Measurements from ENCODE around the gene TANGO2.

Gene TANGO2

DNA sequence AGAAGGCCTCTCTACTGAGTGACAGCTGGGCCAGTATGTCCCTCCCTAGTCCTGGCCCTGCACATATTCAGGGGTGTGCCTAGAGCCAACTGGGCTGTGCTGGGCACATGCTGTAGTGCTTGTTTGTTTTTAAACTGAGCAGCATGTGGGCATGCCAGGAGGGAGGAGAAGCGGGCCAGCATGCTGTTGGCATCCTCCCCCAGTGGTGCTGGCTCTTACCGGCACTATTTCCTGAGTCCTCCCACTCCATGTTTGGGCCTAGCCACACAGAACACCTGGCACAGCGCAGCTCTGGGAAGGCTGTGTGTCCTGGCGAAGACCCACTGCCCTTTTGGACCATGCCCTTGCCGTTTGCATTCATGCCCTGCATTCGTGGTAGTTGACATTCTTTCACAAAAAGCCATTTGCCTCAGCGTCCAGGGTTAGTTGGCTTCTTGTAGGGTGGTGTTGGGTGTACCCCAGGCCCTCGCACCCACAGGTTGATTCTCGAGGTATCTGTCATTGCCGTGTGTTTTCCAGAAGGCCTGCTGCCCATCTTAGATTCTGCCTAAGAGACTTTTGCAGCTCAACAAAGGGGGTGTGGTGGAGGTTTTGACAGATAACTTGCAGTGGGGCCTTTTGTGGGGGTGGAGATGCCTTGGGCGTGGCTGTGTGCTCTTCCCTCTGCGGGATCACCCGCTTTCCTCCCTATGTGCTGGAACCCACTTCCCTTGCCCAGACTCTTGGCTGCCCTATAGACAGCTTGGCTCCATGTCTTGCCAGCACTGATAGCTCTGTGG is 72.7 kb downstream of the TANGO2 start:
- no peak overlapping the region for H2AFZ ChIP-seq (ENCODE audit: low read depth, low read length)
- H3K4me2 ChIP-seq (ENCODE audit: low read length, poor library complexity, severe bottlenecking) = no peak overlapping the region
- no peak overlapping the region for H3K9ac ChIP-seq (ENCODE audit: low read length)
- H2BK12ac ChIP-seq (ENCODE audit: low read length in 2 of 2) = no peak overlapping the region
- no peak overlapping the region for H2BK120ac ChIP-seq (ENCODE audit: low read depth, low read length)
- DNase-seq = no peak
- no peak overlapping the region for H4K91ac ChIP-seq (ENCODE audit: low read length)
- H3K27ac ChIP-seq (ENCODE audit: low read length, poor library complexity, severe bottlenecking) = no peak overlapping the region
- no peak overlapping the region for H3K4me3 ChIP-seq (ENCODE audit: insufficient read depth in 1 of 2, low read depth in 1 of 2, low read length in 2 of 2)
- H3K4ac ChIP-seq (ENCODE audit: low read depth in 1 of 2, low read length in 2 of 2) = no peak overlapping the region
- H3K14ac ChIP-seq (ENCODE audit: low read length in 2 of 2) = no peak overlapping the region
- H3K36me3 ChIP-seq (ENCODE audit: control insufficient read depth in 1 of 2, insufficient read depth in 2 of 2, low read depth in 1 of 2, low read length in 2 of 2) = peaks cover 72 to 96% of the 10 kb centered on the region in 2 experiments
- no peak overlapping the region for H2BK15ac ChIP-seq (ENCODE audit: low read depth, poor library complexity, severe bottlenecking)
- H3K27me3 ChIP-seq (ENCODE audit: control insufficient read depth in 1 of 2, insufficient read depth in 1 of 2, low read length in 2 of 2) = no peaks in the 10 kb centered on the region
- H2BK5ac ChIP-seq (ENCODE audit: low read depth, low read length, poor library complexity, severe bottlenecking) = no peak overlapping the region
- peaks cover 6% of the 10 kb centered on the region for H3K9me3 ChIP-seq (ENCODE audit: control insufficient read depth, low read length)
- H3K23ac ChIP-seq (ENCODE audit: low read length in 2 of 2) = no peak overlapping the region
- H3K4me1 ChIP-seq (ENCODE audit: control insufficient read depth, insufficient read depth, low read depth, low read length) = peaks cover 4% of the 10 kb centered on the region
- no peak overlapping the region for H2AK5ac ChIP-seq (ENCODE audit: low read length, severe bottlenecking)
- H3K79me1 ChIP-seq (replicated peaks; ENCODE audit: low read length, poor library complexity, severe bottlenecking) = peaks cover 47% of the 10 kb centered on the region
- WGBS = 97% methylated on average over 13 of the region's 13 CpGs
- H3K18ac ChIP-seq (ENCODE audit: low read depth in 1 of 2, low read length in 2 of 2) = no peak overlapping the region
- H4K8ac ChIP-seq (ENCODE audit: low read length) = no peak overlapping the region

DNA sequence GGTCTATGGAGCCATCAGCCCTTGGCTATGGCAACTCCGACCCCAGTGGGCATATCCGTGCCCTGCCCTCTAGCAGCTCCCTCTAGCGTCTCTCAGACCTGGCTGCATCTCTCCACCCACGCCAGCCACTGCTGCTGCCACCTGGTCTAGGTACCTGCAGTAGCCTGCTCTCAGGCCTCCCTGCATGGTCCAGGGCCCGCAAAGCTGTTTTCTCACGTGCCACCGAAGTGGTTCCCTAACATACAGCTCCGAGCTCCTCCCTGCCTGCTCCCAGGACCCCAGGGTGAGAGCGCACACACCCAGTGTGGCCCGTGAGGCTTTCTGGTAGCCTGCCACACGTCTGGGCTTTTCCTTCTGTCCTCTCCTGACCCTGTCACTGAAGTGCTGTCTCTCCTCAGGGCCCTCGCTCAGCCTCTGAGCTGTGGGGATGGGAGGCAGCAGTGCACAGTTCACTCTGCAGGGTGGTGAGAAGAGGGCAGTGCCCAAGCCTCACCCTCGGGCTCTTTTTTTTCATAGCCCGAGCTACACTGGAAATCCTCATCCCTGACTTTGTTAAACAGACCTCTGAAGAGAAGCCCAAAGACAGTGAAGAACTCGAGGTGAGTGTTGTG is 73.4 kb downstream of the TANGO2 start:
- Histone ChIP-seq H2AFZ (ENCODE audit: low read depth, low read length) (no peak overlapping the region), H4K91ac (ENCODE audit: low read length) (no peak overlapping the region), H3K27ac (ENCODE audit: low read length, poor library complexity, severe bottlenecking) (no peak overlapping the region), H3K18ac (ENCODE audit: low read depth in 1 of 2, low read length in 2 of 2) (no peak overlapping the region), H3K14ac (ENCODE audit: low read length in 2 of 2) (no peak overlapping the region), H2BK12ac (ENCODE audit: low read length in 2 of 2) (no peak overlapping the region), H2BK15ac (ENCODE audit: low read depth, poor library complexity, severe bottlenecking) (no peak overlapping the region), H3K4ac (ENCODE audit: low read depth in 1 of 2, low read length in 2 of 2) (no peak overlapping the region), H3K4me3 (ENCODE audit: insufficient read depth in 1 of 2, low read depth in 1 of 2, low read length in 2 of 2) (no peak overlapping the region), H3K9me3 (ENCODE audit: control insufficient read depth, low read length) (peaks cover 6% of the 10 kb centered on the region), H3K4me2 (ENCODE audit: low read length, poor library complexity, severe bottlenecking) (no peak overlapping the region), H3K36me3 (ENCODE audit: control insufficient read depth in 1 of 2, insufficient read depth in 2 of 2, low read depth in 1 of 2, low read length in 2 of 2) (peaks cover 71 to 96% of the 10 kb centered on the region in 2 experiments), H3K4me1 (ENCODE audit: control insufficient read depth, insufficient read depth, low read depth, low read length) (peaks cover 4% of the 10 kb centered on the region), H2AK5ac (ENCODE audit: low read length, severe bottlenecking) (no peak overlapping the region), H3K27me3 (ENCODE audit: control insufficient read depth in 1 of 2, insufficient read depth in 1 of 2, low read length in 2 of 2) (no peaks in the 10 kb centered on the region), H3K23ac (ENCODE audit: low read length in 2 of 2) (no peak overlapping the region), H3K9ac (ENCODE audit: low read length) (no peak overlapping the region), H3K79me1 (replicated peaks; ENCODE audit: low read length, poor library complexity, severe bottlenecking) (peaks cover 51% of the 10 kb centered on the region), H4K8ac (ENCODE audit: low read length) (no peak overlapping the region), H2BK120ac (ENCODE audit: low read depth, low read length) (no peak overlapping the region), H2BK5ac (ENCODE audit: low read depth, low read length, poor library complexity, severe bottlenecking) (no peak overlapping the region)
- DNase-seq = no peak
- WGBS = 97% methylated on average over 15 of the region's 15 CpGs

DNA sequence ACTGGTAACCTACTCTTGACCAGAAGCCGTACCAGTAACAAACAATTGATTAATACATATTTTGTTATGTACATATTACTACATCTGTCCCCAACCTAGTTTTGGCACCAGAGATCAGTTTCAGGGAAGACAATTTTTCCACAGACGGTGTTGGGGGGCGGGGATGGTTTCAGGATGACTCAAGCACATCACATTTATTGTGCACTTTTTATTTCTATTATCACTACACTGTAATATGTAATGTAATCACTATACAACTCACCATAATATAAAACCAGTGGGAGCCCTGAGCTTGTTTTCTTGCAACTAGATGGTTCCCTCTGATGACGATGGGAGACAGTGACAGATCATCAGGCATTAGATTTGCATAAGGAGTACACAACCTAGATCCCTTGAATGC is 74.6 kb downstream of the TANGO2 start:
- Histone ChIP-seq H3K4me2 (ENCODE audit: low read length, poor library complexity, severe bottlenecking) (no peak overlapping the region), H3K27ac (ENCODE audit: low read length, poor library complexity, severe bottlenecking) (no peak overlapping the region), H2AFZ (ENCODE audit: low read depth, low read length) (no peak overlapping the region), H2BK5ac (ENCODE audit: low read depth, low read length, poor library complexity, severe bottlenecking) (no peak overlapping the region), H3K36me3 (ENCODE audit: control insufficient read depth in 1 of 2, insufficient read depth in 2 of 2, low read depth in 1 of 2, low read length in 2 of 2) (peaks cover 68 to 95% of the 10 kb centered on the region in 2 experiments), H3K27me3 (ENCODE audit: control insufficient read depth in 1 of 2, insufficient read depth in 1 of 2, low read length in 2 of 2) (no peaks in the 10 kb centered on the region), H4K91ac (ENCODE audit: low read length) (no peak overlapping the region), H2BK15ac (ENCODE audit: low read depth, poor library complexity, severe bottlenecking) (no peak overlapping the region), H3K18ac (ENCODE audit: low read depth in 1 of 2, low read length in 2 of 2) (no peak overlapping the region), H2AK5ac (ENCODE audit: low read length, severe bottlenecking) (no peak overlapping the region), H3K14ac (ENCODE audit: low read length in 2 of 2) (no peak overlapping the region), H3K79me1 (replicated peaks; ENCODE audit: low read length, poor library complexity, severe bottlenecking) (peaks cover 44% of the 10 kb centered on the region), H4K8ac (ENCODE audit: low read length) (no peak overlapping the region), H2BK120ac (ENCODE audit: low read depth, low read length) (no peak overlapping the region), H3K4ac (ENCODE audit: low read depth in 1 of 2, low read length in 2 of 2) (no peak overlapping the region), H3K9me3 (ENCODE audit: control insufficient read depth, low read length) (peaks cover 6% of the 10 kb centered on the region), H3K4me1 (ENCODE audit: control insufficient read depth, insufficient read depth, low read depth, low read length) (peaks cover 2% of the 10 kb centered on the region), H3K23ac (ENCODE audit: low read length in 2 of 2) (no peak overlapping the region), H3K4me3 (ENCODE audit: insufficient read depth in 1 of 2, low read depth in 1 of 2, low read length in 2 of 2) (no peak overlapping the region), H2BK12ac (ENCODE audit: low read length in 2 of 2) (no peak overlapping the region), H3K9ac (ENCODE audit: low read length) (no peak overlapping the region)
- 100% methylated on average over 2 of the region's 4 CpGs for WGBS
- DNase-seq = no peak

DNA sequence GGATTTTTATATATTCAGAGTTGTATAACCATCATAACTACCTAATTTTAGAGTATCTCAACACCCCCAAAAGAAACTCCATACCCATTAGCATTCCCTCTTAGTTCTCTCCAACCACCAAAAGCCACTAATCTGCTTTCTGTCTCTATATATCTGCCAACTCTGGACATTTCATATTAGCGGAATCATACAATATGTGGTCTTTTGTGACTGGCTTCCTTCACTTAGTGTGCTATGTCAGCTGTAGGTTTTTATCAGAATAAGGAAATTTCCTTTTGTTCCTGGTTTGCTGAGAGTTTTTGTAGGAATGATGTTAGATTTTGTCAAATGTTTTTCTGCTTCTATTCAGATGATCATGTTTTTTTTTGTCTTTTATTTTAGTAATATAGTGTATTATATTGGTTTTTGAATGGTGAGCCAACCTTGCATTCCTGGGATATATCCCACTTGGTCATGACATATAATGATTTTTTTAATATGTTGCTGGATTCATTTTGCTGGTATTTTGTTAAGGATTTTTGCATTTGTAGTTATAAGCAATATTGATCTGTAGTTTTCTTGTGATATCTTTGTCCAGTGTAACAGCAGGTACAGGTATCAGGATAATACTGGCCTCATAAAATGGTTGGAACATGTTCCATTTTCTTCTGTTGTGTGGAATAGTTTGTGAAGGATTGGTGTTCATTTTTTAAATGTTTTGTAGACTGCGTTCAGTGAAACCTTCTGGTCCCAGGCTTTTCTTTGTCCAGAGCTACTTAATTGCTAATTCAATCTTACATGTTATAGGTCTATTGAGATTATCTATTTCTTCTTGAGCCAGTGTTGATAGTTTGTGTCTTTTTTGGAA is 75.9 kb downstream of the TANGO2 start:
- H3K9me3 ChIP-seq (ENCODE audit: control insufficient read depth, low read length) = peaks cover 6% of the 10 kb centered on the region
- H3K18ac ChIP-seq (ENCODE audit: low read depth in 1 of 2, low read length in 2 of 2) = no peak overlapping the region
- H2AK5ac ChIP-seq (ENCODE audit: low read length, severe bottlenecking) = no peak overlapping the region
- H3K79me1 ChIP-seq (replicated peaks; ENCODE audit: low read length, poor library complexity, severe bottlenecking) = peaks cover 43% of the 10 kb centered on the region
- no peak overlapping the region for H3K4me3 ChIP-seq (ENCODE audit: insufficient read depth in 1 of 2, low read depth in 1 of 2, low read length in 2 of 2)
- no peak overlapping the region for H2BK15ac ChIP-seq (ENCODE audit: low read depth, poor library complexity, severe bottlenecking)
- H2BK5ac ChIP-seq (ENCODE audit: low read depth, low read length, poor library complexity, severe bottlenecking) = no peak overlapping the region
- H4K8ac ChIP-seq (ENCODE audit: low read length) = no peak overlapping the region
- no peak overlapping the region for H3K14ac ChIP-seq (ENCODE audit: low read length in 2 of 2)
- no peak overlapping the region for H2AFZ ChIP-seq (ENCODE audit: low read depth, low read length)
- no peak overlapping the region for H3K4ac ChIP-seq (ENCODE audit: low read depth in 1 of 2, low read length in 2 of 2)
- no peak overlapping the region for H3K23ac ChIP-seq (ENCODE audit: low read length in 2 of 2)
- WGBS = 100% methylated on average over 1 of the region's 2 CpGs
- no peak overlapping the region for H3K4me2 ChIP-seq (ENCODE audit: low read length, poor library complexity, severe bottlenecking)
- no peak overlapping the region for H4K91ac ChIP-seq (ENCODE audit: low read length)
- H3K27me3 ChIP-seq (ENCODE audit: control insufficient read depth in 1 of 2, insufficient read depth in 1 of 2, low read length in 2 of 2) = no peaks in the 10 kb centered on the region
- H2BK12ac ChIP-seq (ENCODE audit: low read length in 2 of 2) = no peak overlapping the region
- no peaks in the 10 kb centered on the region for H3K4me1 ChIP-seq (ENCODE audit: control insufficient read depth, insufficient read depth, low read depth, low read length)
- H3K36me3 ChIP-seq (ENCODE audit: control insufficient read depth in 1 of 2, insufficient read depth in 2 of 2, low read depth in 1 of 2, low read length in 2 of 2) = peaks cover 69 to 93% of the 10 kb centered on the region in 2 experiments
- H3K9ac ChIP-seq (ENCODE audit: low read length) = no peak overlapping the region
- DNase-seq = no peak
- H2BK120ac ChIP-seq (ENCODE audit: low read depth, low read length) = no peak overlapping the region
- no peak overlapping the region for H3K27ac ChIP-seq (ENCODE audit: low read length, poor library complexity, severe bottlenecking)

Data from mesenchymal stem cell (in vitro differentiated cells and primary cell).